OCI-M1 (cell line): ENCODE data around the gene SF3B1.
A peak's percentile ranks its signal among the peaks of the same experiment; 100 is the strongest.
"Not testable (repeated sequence)": the region's sequence is repeated elsewhere in the genome, so short reads cannot be mapped to it uniquely, and the experiment has no call there.

Experiments used
- DNase-seq: peaks from one replicate; lab custom pipeline; 2025; lab: John Stamatoyannopoulos, UW

Gene SF3B1

GRCh38 chr2:197379918-197380309 is 54.9 kb downstream of the SF3B1 start:
- not testable (repeated sequence) for DNase-seq

- not testable (repeated sequence) for DNase-seq
Measured at GRCh38 chr2:197379308-197379917, 55.4 kb downstream of the SF3B1 start.

GRCh38 chr2:197378494-197379307 is 56.1 kb downstream of the SF3B1 start:
- peak; percentile 61 for DNase-seq

GRCh38 chr2:197378086-197378485 is 56.7 kb downstream of the SF3B1 start:
- no peak for DNase-seq

GRCh38 chr2:197377670-197378069 is 57.2 kb downstream of the SF3B1 start:
- DNase-seq, result no peak

GRCh38 chr2:197372592-197372991 is 62.2 kb downstream of the SF3B1 start:
- DNase-seq, result no peak

- DNase-seq, result not testable (repeated sequence)
Measured at GRCh38 chr2:197370664-197371063, 64.2 kb downstream of the SF3B1 start.

GRCh38 chr2:197369933-197370320 is 64.9 kb downstream of the SF3B1 start:
- no peak for DNase-seq

GRCh38 chr2:197369228-197369932 is 65.4 kb downstream of the SF3B1 start:
- no peak for DNase-seq

- DNase-seq, result no peak
Measured at GRCh38 chr2:197368412-197368811, 66.4 kb downstream of the SF3B1 start.

- no peak for DNase-seq
Measured at GRCh38 chr2:197363998-197364397, 70.8 kb downstream of the SF3B1 start.

GRCh38 chr2:197360744-197361156 is 74.1 kb downstream of the SF3B1 start:
- DNase-seq, result no peak

GRCh38 chr2:197359859-197360258 is 75.0 kb downstream of the SF3B1 start:
- no peak for DNase-seq

- no peak for DNase-seq
Measured at GRCh38 chr2:197358931-197359330, 75.9 kb downstream of the SF3B1 start.

- no peak for DNase-seq
Measured at GRCh38 chr2:197357986-197358385, 76.8 kb downstream of the SF3B1 start.

GRCh38 chr2:197356136-197356535 is 78.7 kb downstream of the SF3B1 start:
- no peak for DNase-seq

- DNase-seq, result no peak
Measured at GRCh38 chr2:197354169-197354558, 80.7 kb downstream of the SF3B1 start.

- DNase-seq, result no peak
Measured at GRCh38 chr2:197353393-197354168, 81.2 kb downstream of the SF3B1 start.

- DNase-seq, result no peak
Measured at GRCh38 chr2:197349699-197350098, 85.1 kb downstream of the SF3B1 start.

GRCh38 chr2:197348721-197349360 is 86.0 kb downstream of the SF3B1 start:
- no peak for DNase-seq

GRCh38 chr2:197345846-197346370 is 88.9 kb downstream of the SF3B1 start:
- DNase-seq, result no peak
